Natural killer cell (primary cell): ENCODE measurements around the gene ADPRM. TPM values are rescaled to one million over a fixed set of nuclear protein-coding genes. Genes with fewer than 3 reads are reported as not detected.

ENCODE experiments used
- ATAC-seq, 3 donors: fragments of 150-1000 bp in 2 of 3; fragments of 200-7000 bp in 1 of 3; cut with Tn5 transposase; 1 replicate in 1 of 3; 2 replicates in 2 of 3; pipeline ENCODE4 v1.10.0; 2021; ENCODE audit warnings: mild to moderate bottlenecking in 2 of 3, moderate library complexity in 2 of 3
- DNase-seq, 2 donors: peaks; one replicate each; pipeline versions ENCODE4 v3.0.0 to v3.0.0-alpha.2; 2013 to 2021; ENCODE audit warnings: mixed read lengths in 1 of 2
- H3K27ac ChIP-seq: one replicate; pipeline ENCODE4 v1.5.1; 2013; ENCODE audit warnings: mild to moderate bottlenecking, low read length
- H3K27me3 ChIP-seq: one replicate; pipeline ENCODE4 v1.6.1; 2013; ENCODE audit warnings: low read length; ENCODE audit not compliant: control insufficient read depth, insufficient read depth
- H3K36me3 ChIP-seq: one replicate; pipeline ENCODE4 v1.6.1; 2013; ENCODE audit warnings: low read length; ENCODE audit not compliant: control insufficient read depth, insufficient read depth
- H3K4me1 ChIP-seq: one replicate; pipeline ENCODE4 v1.6.1; 2013; ENCODE audit warnings: low read length; ENCODE audit not compliant: control insufficient read depth, insufficient read depth
- H3K4me3 ChIP-seq: one replicate; pipeline ENCODE4 v1.5.1; 2013; ENCODE audit warnings: low read length
- H3K9me3 ChIP-seq: one replicate; pipeline ENCODE4 v1.6.1; 2013; ENCODE audit warnings: low read length; ENCODE audit not compliant: control insufficient read depth, insufficient read depth
- H3K27ac Mint-ChIP-seq, 2 donors: one replicate each; pipeline ENCODE4 v1.8.0; 2022; ENCODE audit warnings: mild to moderate bottlenecking in 2 of 2, mixed read lengths in 2 of 2, moderate library complexity in 1 of 2
- H3K27me3 Mint-ChIP-seq, 2 donors: one replicate each; pipeline ENCODE4 v1.8.0; 2022; ENCODE audit warnings: low read depth in 2 of 2, mixed read lengths in 2 of 2
- H3K36me3 Mint-ChIP-seq: one replicate; pipeline ENCODE4 v1.8.0; 2022; ENCODE audit warnings: mixed read lengths
- H3K4me1 Mint-ChIP-seq, 2 donors: one replicate each; pipeline ENCODE4 v1.8.0; 2022; ENCODE audit warnings: mixed read lengths in 2 of 2
- H3K4me3 Mint-ChIP-seq: one replicate; pipeline ENCODE4 v1.8.0; 2022; ENCODE audit warnings: mild to moderate bottlenecking, moderate library complexity, mixed read lengths
- H3K9me3 Mint-ChIP-seq, 2 donors: one replicate each; pipeline ENCODE4 v1.8.0; 2022; ENCODE audit warnings: mixed read lengths in 2 of 2
- CTCF ChIP-seq: fragments of 200-600 bp; IDR thresholded peaks from one replicate; pipeline ENCODE4 v1.8.0; 2022; ENCODE audit warnings: antibody characterized with exemption
- WGBS: methylation state at CpG from one replicate; pipeline ENCODE4 v1.1.7; 2013; ENCODE audit warnings: missing lambda C conversion rate; ENCODE audit not compliant: insufficient coverage; 5-methylcytosine and 5-hydroxymethylcytosine counted together
- intact Hi-C: fragments of 100-400 bp; cut with micrococcal nuclease; formaldehyde crosslinking; loops from one replicate; pipeline ENCODE4 v1.14.2; 2022
- total RNA-seq, 4 donors: library from RNA; stranded (reverse); fragments of 120-200 nt in 1 of 4; gene quantifications; one replicate each; pipeline versions ENCODE4 v1.2.3 to v1.2.4, GENCODE V29; 2013 to 2022

ADPRM gene
- total RNA-seq, 3 donors from 2014 or later (not counting 1 experiment from before 2014, with no cell fraction given): 9.5 to 10.7 (median 9.5) TPM

DNA sequence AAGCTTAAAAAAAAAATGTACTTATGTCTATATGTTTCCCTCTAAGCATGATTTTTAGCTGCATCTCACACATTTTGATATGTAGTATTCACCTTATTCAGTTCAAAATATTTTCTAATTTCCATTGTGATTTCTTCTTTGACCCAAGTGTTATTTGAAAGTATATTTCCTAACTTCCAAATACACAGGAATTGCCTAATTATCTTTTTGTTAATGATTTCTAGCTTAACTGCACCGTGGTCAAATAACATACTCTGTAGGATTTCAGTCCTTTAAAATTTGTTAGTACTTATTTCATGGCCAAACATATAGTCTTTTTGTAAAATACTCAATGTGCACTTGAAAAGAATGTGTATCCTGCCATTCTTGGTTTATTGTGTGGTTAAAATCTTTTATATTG lies 21.2 kb downstream of the ADPRM start:
- intact Hi-C loops: no loop called here
- Histone ChIP-seq H3K9me3 (no peaks in the 10 kb centered on the region), H3K36me3 (peaks cover 3% of the 10 kb centered on the region), H3K27me3 (no peaks in the 10 kb centered on the region), H3K27ac (no peak overlapping the region), H3K4me3 (no peak overlapping the region), H3K4me1 (no peaks in the 10 kb centered on the region)
- no peaks in the 10 kb centered on the region for H3K27me3 Mint-ChIP-seq
- no peak for TF ChIP-seq CTCF
- no CpG with 5 or more reads among the region's 1 CpG for WGBS
- H3K4me1 Mint-ChIP-seq: no peaks in the 10 kb centered on the region
- no peak for ATAC-seq
- H3K36me3 Mint-ChIP-seq: no peaks in the 10 kb centered on the region
- H3K27ac Mint-ChIP-seq: no peak overlapping the region
- DNase-seq: no peak
- H3K9me3 Mint-ChIP-seq: no peaks in the 10 kb centered on the region
- no peak overlapping the region for H3K4me3 Mint-ChIP-seq

DNA sequence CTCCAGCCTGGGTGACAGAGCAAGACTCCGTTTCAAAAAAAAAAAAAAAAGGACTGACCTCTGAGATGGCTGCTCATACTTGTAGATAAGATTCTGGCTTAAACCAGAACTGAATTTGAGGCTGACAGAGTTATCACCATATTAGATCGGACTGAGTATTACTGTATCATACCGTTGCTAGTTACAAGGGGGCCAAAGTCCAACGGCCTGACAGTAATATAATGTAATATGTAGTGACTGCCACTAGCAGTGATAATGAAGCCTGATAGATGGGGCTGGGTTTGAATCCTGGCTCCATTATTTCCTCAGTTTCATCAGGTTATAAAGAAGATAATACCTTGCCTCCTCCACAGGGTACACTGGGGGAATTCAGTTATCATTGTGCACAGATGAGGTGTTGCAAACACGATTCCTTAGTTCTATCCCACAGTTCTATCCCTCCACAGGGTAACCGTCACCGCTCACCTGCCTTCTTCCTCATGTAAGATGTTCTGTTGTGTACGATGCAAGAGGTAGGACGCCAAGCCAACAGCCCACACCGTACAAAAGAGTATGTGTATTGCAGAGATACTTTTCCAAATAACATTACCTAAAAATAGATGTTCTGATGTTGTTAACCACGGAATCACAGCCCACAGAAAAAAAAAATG lies 27.3 kb downstream of the ADPRM start:
- intact Hi-C loops: no loop called here

DNA sequence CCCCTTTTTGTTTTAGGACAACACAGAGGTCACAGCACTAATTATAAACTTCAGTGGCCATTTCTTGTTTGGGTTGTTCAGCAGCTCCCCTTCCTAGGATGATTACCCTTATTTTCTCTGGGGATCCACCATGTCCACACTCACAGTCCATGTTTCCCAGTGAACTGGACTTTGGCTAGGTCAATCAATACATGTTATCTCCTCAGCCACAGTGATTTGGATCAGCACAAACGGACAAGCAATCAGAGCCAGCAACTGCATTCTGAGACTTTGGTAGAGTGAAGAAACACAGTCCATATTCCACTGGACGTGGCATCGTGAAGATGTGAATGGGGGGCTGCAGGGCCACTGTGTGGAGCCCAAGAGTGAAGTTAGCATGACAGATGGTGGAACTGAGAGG lies 27.9 kb downstream of the ADPRM start:
- H3K4me3 Mint-ChIP-seq: no peak overlapping the region
- no peaks in the 10 kb centered on the region for H3K27me3 Mint-ChIP-seq
- TF ChIP-seq CTCF: no peak
- H3K36me3 Mint-ChIP-seq: no peaks in the 10 kb centered on the region
- no peak for ATAC-seq
- peaks cover 5 to 10% of the 10 kb centered on the region in 2 donors for H3K4me1 Mint-ChIP-seq
- H3K9me3 ChIP-seq: no peaks in the 10 kb centered on the region
- H3K4me3 ChIP-seq: no peak overlapping the region
- no peak for DNase-seq
- no peaks in the 10 kb centered on the region for H3K36me3 ChIP-seq
- WGBS: 93% methylated on average over 3 of the region's 3 CpGs
- intact Hi-C loops: no loop called here
- H3K27ac ChIP-seq: no peak overlapping the region
- H3K9me3 Mint-ChIP-seq: no peaks in the 10 kb centered on the region
- H3K4me1 ChIP-seq: peaks cover 8% of the 10 kb centered on the region
- H3K27ac Mint-ChIP-seq: no peak overlapping the region
- no peaks in the 10 kb centered on the region for H3K27me3 ChIP-seq

More for the DNA sequence above, 27.3 kb downstream of the ADPRM start:
- H3K9me3 Mint-ChIP-seq: no peaks in the 10 kb centered on the region
- no peak for ATAC-seq
- H3K27ac ChIP-seq: no peak overlapping the region
- H3K4me3 Mint-ChIP-seq: no peak overlapping the region
- DNase-seq: no peak
- no peak overlapping the region for H3K4me3 ChIP-seq
- H3K27me3 Mint-ChIP-seq: no peaks in the 10 kb centered on the region
- no peaks in the 10 kb centered on the region for H3K9me3 ChIP-seq
- peaks cover 0 to 5% of the 10 kb centered on the region in 2 donors for H3K4me1 Mint-ChIP-seq
- WGBS: 90% methylated on average over 8 of the region's 11 CpGs
- H3K27ac Mint-ChIP-seq: no peak overlapping the region
- H3K36me3 ChIP-seq: no peaks in the 10 kb centered on the region
- peaks cover 6% of the 10 kb centered on the region for H3K4me1 ChIP-seq
- no peak for TF ChIP-seq CTCF
- no peaks in the 10 kb centered on the region for H3K36me3 Mint-ChIP-seq
- no peaks in the 10 kb centered on the region for H3K27me3 ChIP-seq

DNA sequence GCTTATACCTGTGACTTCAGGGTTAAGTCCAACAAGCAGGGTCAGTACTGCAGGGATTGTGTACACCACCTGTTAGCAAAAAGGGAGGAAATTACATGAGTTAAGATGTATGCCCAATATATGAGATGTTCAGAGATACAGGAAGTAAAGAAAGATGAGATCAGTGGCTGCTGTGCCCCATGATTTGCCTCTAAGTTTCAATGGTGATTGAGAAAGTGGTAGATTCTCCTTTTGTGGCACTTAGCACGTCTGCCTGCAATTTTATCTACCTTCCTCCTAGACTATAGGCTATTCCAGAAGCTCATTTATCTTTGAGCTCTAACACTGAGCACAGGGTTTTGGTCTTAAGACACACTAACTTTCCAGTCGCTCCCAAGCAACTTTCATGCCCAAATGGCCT lies 28.8 kb downstream of the ADPRM start:
- Histone ChIP-seq H3K27ac (no peak overlapping the region), H3K36me3 (no peaks in the 10 kb centered on the region), H3K4me1 (peaks cover 9% of the 10 kb centered on the region), H3K4me3 (no peak overlapping the region), H3K9me3 (no peaks in the 10 kb centered on the region), H3K27me3 (no peaks in the 10 kb centered on the region)
- intact Hi-C loops: no loop called here
- no peak for TF ChIP-seq CTCF
- Mint-ChIP-seq H3K36me3 (no peaks in the 10 kb centered on the region), H3K27me3 (no peaks in the 10 kb centered on the region), H3K27ac (no peak overlapping the region), H3K4me1 (peaks cover 14 to 19% of the 10 kb centered on the region in 2 donors), H3K9me3 (no peaks in the 10 kb centered on the region), H3K4me3 (no peak overlapping the region)
- whole genome bisulfite sequencing: 50% methylated on average over 2 of the region's 2 CpGs
- ATAC-seq (no peak), DNase-seq (no peak)
